ENCODE measurements around the gene OPN4. TPM values are rescaled to one million over a fixed set of nuclear protein-coding genes. Genes with fewer than 3 reads are reported as not detected.
A peak's percentile ranks its signal among the peaks of the same experiment; 100 is the strongest.

OPN4 gene
- total and polyA plus RNA-seq, 2 of the 8 experiments (the other 6 are each of a cell fraction or from before 2014, with no cell fraction given) = not detected

GRCh38 chr10:86659161-86659691, 4.9 kb downstream of the OPN4 start:
- no peaks in the 10 kb centered on the region for H3K9me3 ChIP-seq (ENCODE audit: insufficient read depth in 2 of 2, low read depth in 1 of 2, low read length in 1 of 2)
- H3K4me3 ChIP-seq (ENCODE audit: extremely low read depth in 1 of 4, insufficient read depth in 2 of 4, low read depth in 3 of 4, low read length in 4 of 4) = no peak overlapping the region
- peaks cover 0 to under 1% of the 10 kb centered on the region in 2 experiments for H4K20me1 ChIP-seq (replicated peaks in 1 of 2; ENCODE audit: control insufficient read depth in 1 of 2, insufficient read depth in 2 of 2, low read length in 2 of 2)
- H3K27me3 ChIP-seq (replicated peaks in 1 of 4; ENCODE audit: control insufficient read depth in 3 of 4, extremely low read depth in 1 of 4, insufficient read depth in 3 of 4, low read length in 3 of 4) = no peaks in the 10 kb centered on the region
- no peak overlapping the region for H2BK20ac ChIP-seq (ENCODE audit: low read length)
- no peak overlapping the region for H4K91ac ChIP-seq (replicated peaks; ENCODE audit: insufficient read length, low read length)
- H2BK12ac ChIP-seq (ENCODE audit: low read depth, low read length) = no peak overlapping the region
- TF ChIP-seq NANOG (IDR thresholded peaks at IDR 0.05; ENCODE audit: insufficient read depth, low read depth, low read length, poor library complexity, severe bottlenecking) (no peak), GABPA (IDR thresholded peaks at IDR 0.05; ENCODE audit: borderline replicate concordance, insufficient read depth, low read length) (no peak), TBP (IDR thresholded peaks at IDR 0.05; ENCODE audit: low read depth, low read length) (no peak), HDAC6 (IDR thresholded peaks at IDR 0.05; ENCODE audit: low read depth, low read length) (no peak), MAX (IDR thresholded peaks at IDR 0.05) (no peak), CBX5 (IDR thresholded peaks at IDR 0.05; ENCODE audit: low read depth, low read length) (no peak), BRCA1 (IDR thresholded peaks at IDR 0.05; ENCODE audit: low read depth, low read length) (no peak), EZH2 (IDR thresholded peaks at IDR 0.05; ENCODE audit: low read depth, low read length, severe bottlenecking) (no peak), FOSL1 (IDR thresholded peaks at IDR 0.05; ENCODE audit: insufficient read depth, low read depth, low read length) (no peak)
- POLR2A ChIA-PET (ENCODE audit: partially characterized antibody) = no interaction called here
- H3K36me3 ChIP-seq (ENCODE audit: control insufficient read depth in 2 of 4, insufficient read depth in 4 of 4, low read length in 3 of 4) = no peaks in the 10 kb centered on the region
- H4K8ac ChIP-seq (ENCODE audit: extremely low read depth, insufficient read depth, low read length) = no peak overlapping the region
- H3K14ac ChIP-seq (ENCODE audit: insufficient read length) = no peak overlapping the region
- H2AK5ac ChIP-seq (ENCODE audit: low read depth, low read length) = no peak overlapping the region
- no peak overlapping the region for H3K9ac ChIP-seq (replicated peaks in 1 of 4; ENCODE audit: extremely low read depth in 1 of 4, low read depth in 3 of 4, low read length in 3 of 4)
- H2AFZ ChIP-seq (ENCODE audit: low read length) = no peak overlapping the region
- H3K4ac ChIP-seq (replicated peaks; ENCODE audit: insufficient read length, low read depth, low read length) = peak overlapping the region; percentile 40
- H3K18ac ChIP-seq (ENCODE audit: extremely low read depth, low read length) = no peak overlapping the region
- H2BK120ac ChIP-seq (replicated peaks; ENCODE audit: low read depth, low read length) = no peak overlapping the region
- peaks cover 0 to 2% (median 0%) of the 10 kb centered on the region in 4 experiments; a peak in 2 of 7 replicates for H3K4me1 ChIP-seq (replicated peaks in 1 of 4; ENCODE audit: control insufficient read depth in 3 of 4, insufficient read depth in 4 of 4, low read length in 3 of 4)
- H3K56ac ChIP-seq (replicated peaks; ENCODE audit: insufficient read length, low read depth, low read length) = no peak overlapping the region
- FAIRE-seq (no peak), DNase-seq (ENCODE audit: low read depth in 1 of 2, low spot score in 2 of 2) (no peak)
- 96% methylated on average over 19 of the region's 19 CpGs; no CpG with 5 or more reads in 1 of the 2 experiments for WGBS, 2 experiments (ENCODE audit: extremely low coverage in 1 of 2, insufficient coverage in 1 of 2, insufficient read length in 1 of 2, insufficient replicate concordance in 2 of 2, low coverage in 1 of 2, low lambda C conversion rate in 2 of 2, missing lambda C conversion rate in 1 of 2)
- H2BK5ac ChIP-seq (ENCODE audit: low read depth, low read length) = no peak overlapping the region
- H4K5ac ChIP-seq (ENCODE audit: insufficient read length, low read depth, low read length) = no peak overlapping the region
- H3K79me1 ChIP-seq (ENCODE audit: low read depth, low read length) = no peaks in the 10 kb centered on the region
- no peak overlapping the region for H3K23ac ChIP-seq (ENCODE audit: insufficient read length)
- H3K27ac ChIP-seq (ENCODE audit: low read depth, low read length) = no peak overlapping the region
- H3K23me2 ChIP-seq (ENCODE audit: low read depth, low read length) = peaks cover under 1% of the 10 kb centered on the region; the same call in 1 of the 2 replicates
- H3K79me2 ChIP-seq (ENCODE audit: control insufficient read depth in 1 of 2, insufficient read depth in 2 of 2, low read length in 2 of 2) = no peaks in the 10 kb centered on the region
- H2BK15ac ChIP-seq (ENCODE audit: low read length) = no peak overlapping the region
- H3K4me2 ChIP-seq (ENCODE audit: insufficient read depth in 1 of 2, low read depth in 2 of 2, low read length in 2 of 2) = no peak overlapping the region
- CTCF ChIA-PET (ENCODE audit: partially characterized antibody) = interaction anchor here (0.6 to 13.4 kb wide), 10 partner anchors 9 to 307 kb away, joined by 3 to 105 read pairs (median 6); partner anchors contain the start of gene LDB3

All from H1 (cell line).